Common myeloid progenitor, CD34-positive (primary cell): ENCODE measurements around the gene FAM171A1.

Experiments
- CTCF ChIA-PET: fragments of 350-600 bp; sonication (Branson Sonifier 250); formaldehyde crosslinking; loops from one replicate; lab custom pipeline; 2021; ENCODE audit warnings: antibody characterized with exemption; lab: Charles Lee
- POLR2A ChIA-PET: fragments of 350-600 bp; sonication (Branson Sonifier 250); formaldehyde crosslinking; loops from one replicate; lab custom pipeline; 2021; ENCODE audit warnings: antibody characterized with exemption; lab: Charles Lee
- DNase-seq, 3 donors: peaks; one replicate each; pipeline versions ENCODE4 v3.0.0 to v3.0.0-alpha.2; 2013
- H3K27ac ChIP-seq, 2 experiments: 1 replicate in 1 of 2; 2 replicates in 1 of 2; pipeline ENCODE4 v1.7.0; 2013; ENCODE audit warnings: inconsistent platforms in 2 of 2, low read length in 2 of 2, mild to moderate bottlenecking in 2 of 2, low read depth in 1 of 2, moderate library complexity in 1 of 2; ENCODE audit not compliant: severe bottlenecking in 2 of 2, insufficient read depth in 1 of 2, poor library complexity in 1 of 2
- H3K27me3 ChIP-seq, 5 experiments: replicated peaks in 2 of 5; 1 replicate in 3 of 5; 2 replicates in 2 of 5; pipeline versions ENCODE4 v1.6.1 to v1.7.0; 2013; ENCODE audit warnings: low read length in 4 of 5, mild to moderate bottlenecking in 2 of 5, moderate library complexity in 2 of 5, inconsistent platforms in 1 of 5; ENCODE audit not compliant: insufficient read depth in 5 of 5, control insufficient read depth in 4 of 5
- H3K36me3 ChIP-seq, 4 experiments: 1 replicate in 2 of 4; 2 replicates in 2 of 4; pipeline versions ENCODE4 v1.6.1 to v1.7.0; 2013; ENCODE audit warnings: low read length in 3 of 4, control low read depth in 1 of 4, mild to moderate bottlenecking in 1 of 4; ENCODE audit not compliant: control insufficient read depth in 4 of 4, insufficient read depth in 4 of 4
- H3K4me1 ChIP-seq, 4 experiments: 1 replicate in 3 of 4; 2 replicates in 1 of 4; pipeline versions ENCODE4 v1.6.1 to v1.7.1; 2013; ENCODE audit warnings: low read length in 3 of 4, mild to moderate bottlenecking in 3 of 4, control low read depth in 1 of 4, inconsistent platforms in 1 of 4, moderate library complexity in 1 of 4; ENCODE audit not compliant: control insufficient read depth in 4 of 4, insufficient read depth in 4 of 4; ENCODE audit errors: control extremely low read depth in 1 of 4
- H3K4me3 ChIP-seq, 7 experiments: 1 replicate in 4 of 7; 2 replicates in 3 of 7; pipeline versions ENCODE4 v1.5.1 to v1.7.0; 2013; ENCODE audit warnings: mild to moderate bottlenecking in 7 of 7, low read length in 6 of 7, moderate library complexity in 6 of 7, inconsistent platforms in 2 of 7, low read depth in 2 of 7, control low read depth in 1 of 7; ENCODE audit not compliant: insufficient read depth in 4 of 7, control insufficient read depth in 1 of 7; ENCODE audit errors: extremely low read depth in 1 of 7
- H3K9me3 ChIP-seq, 5 experiments: 1 replicate in 4 of 5; 2 replicates in 1 of 5; pipeline versions ENCODE4 v1.6.1 to v1.7.1; 2013; ENCODE audit warnings: low read length in 4 of 5, mild to moderate bottlenecking in 2 of 5, inconsistent platforms in 1 of 5, low read depth in 1 of 5, moderate library complexity in 1 of 5; ENCODE audit not compliant: control insufficient read depth in 4 of 5, insufficient read depth in 2 of 5; ENCODE audit errors: control extremely low read depth in 1 of 5
- WGBS: methylation state at CpG from one replicate; pipeline ENCODE4 v1.1.5; 2013; ENCODE audit not compliant: insufficient coverage; 5-methylcytosine and 5-hydroxymethylcytosine counted together

Gene FAM171A1

GRCh38 chr10:15346440-15347141 lies 24.5 kb downstream of the FAM171A1 start:
- Histone ChIP-seq H3K4me3 (no peak overlapping the region), H3K4me1 (peaks cover 0 to 5% (median 0%) of the 10 kb centered on the region in 4 experiments), H3K36me3 (no peaks in the 10 kb centered on the region), H3K27ac (no peak overlapping the region), H3K9me3 (no peaks in the 10 kb centered on the region), H3K27me3 (peaks cover 2 to 41% (median 11%) of the 10 kb centered on the region in 5 experiments)
- WGBS, result 76% methylated on average over 4 of the region's 8 CpGs
- CTCF ChIA-PET, result no interaction called here
- DNase-seq, result no peak
- POLR2A ChIA-PET, result no interaction called here

GRCh38 chr10:15345450-15345849 lies 25.6 kb downstream of the FAM171A1 start:
- CTCF ChIA-PET, result interaction anchor here (1.5 kb wide), 1 partner anchor 17 kb away, joined by 3 read pairs; no protein-coding TSS in a partner anchor

GRCh38 chr10:15344876-15345285 lies 26.2 kb downstream of the FAM171A1 start:
- peaks cover 0 to 5% (median 0%) of the 10 kb centered on the region in 4 experiments for H3K4me1 ChIP-seq
- peak; percentile 60 to 70 (median 62) for DNase-seq
- H3K9me3 ChIP-seq, result no peaks in the 10 kb centered on the region
- no peaks in the 10 kb centered on the region for H3K36me3 ChIP-seq
- H3K27ac ChIP-seq, result no peak overlapping the region
- ChIA-PET CTCF (interaction anchor here (1.5 kb wide), 1 partner anchor 16 kb away, joined by 3 read pairs; no protein-coding TSS in a partner anchor), POLR2A (no interaction called here)
- WGBS, result 50% methylated on average over 5 of the region's 8 CpGs
- peaks cover 2 to 47% (median 11%) of the 10 kb centered on the region in 5 experiments for H3K27me3 ChIP-seq
- H3K4me3 ChIP-seq, result no peak overlapping the region

More at GRCh38 chr10:15345450-15345849, 25.6 kb downstream of the FAM171A1 start:
- POLR2A ChIA-PET, result no interaction called here
- Histone ChIP-seq H3K9me3 (no peaks in the 10 kb centered on the region), H3K36me3 (no peaks in the 10 kb centered on the region), H3K4me3 (no peak overlapping the region), H3K27ac (no peak overlapping the region), H3K4me1 (peaks cover 0 to 5% (median 0%) of the 10 kb centered on the region in 4 experiments), H3K27me3 (peaks cover 2 to 47% (median 11%) of the 10 kb centered on the region in 5 experiments)
- no peak for DNase-seq
- 86% methylated on average over 4 of the region's 5 CpGs for WGBS

GRCh38 chr10:15344256-15344875 lies 26.7 kb downstream of the FAM171A1 start:
- Histone ChIP-seq H3K27me3 (peaks cover 2 to 43% (median 11%) of the 10 kb centered on the region in 5 experiments), H3K27ac (no peak overlapping the region), H3K9me3 (no peaks in the 10 kb centered on the region), H3K36me3 (no peaks in the 10 kb centered on the region), H3K4me3 (no peak overlapping the region), H3K4me1 (peaks cover 0 to 5% (median 0%) of the 10 kb centered on the region in 4 experiments)
- CTCF ChIA-PET, result interaction anchor here (1.5 kb wide), 1 partner anchor 16 kb away, joined by 3 read pairs; no protein-coding TSS in a partner anchor
- WGBS, result 96% methylated on average over 3 of the region's 4 CpGs
- POLR2A ChIA-PET, result no interaction called here
- no peak for DNase-seq

- WGBS, result 97% methylated on average over 3 of the region's 3 CpGs
- Histone ChIP-seq H3K27ac (no peak overlapping the region), H3K27me3 (peaks cover 0 to 35% (median 7%) of the 10 kb centered on the region in 5 experiments), H3K9me3 (no peaks in the 10 kb centered on the region), H3K4me1 (peaks cover 0 to 5% (median 0%) of the 10 kb centered on the region in 4 experiments), H3K36me3 (no peaks in the 10 kb centered on the region), H3K4me3 (no peak overlapping the region)
- ChIA-PET CTCF (no interaction called here), POLR2A (no interaction called here)
- no peak for DNase-seq
Observed at GRCh38 chr10:15342970-15343369, 28.1 kb downstream of the FAM171A1 start.

- no peaks in the 10 kb centered on the region for H3K9me3 ChIP-seq
- no peak for DNase-seq
- H3K36me3 ChIP-seq, result no peaks in the 10 kb centered on the region
- POLR2A ChIA-PET, result interaction anchor here (0.7 kb wide), 1 partner anchor 437 kb away, joined by 3 read pairs; no protein-coding TSS in a partner anchor
- H3K4me3 ChIP-seq, result no peak overlapping the region
- CTCF ChIA-PET, result interaction anchor here (1.2 kb wide), 1 partner anchor 9 kb away, joined by 3 read pairs; no protein-coding TSS in a partner anchor
- peaks cover 0 to 5% (median 0%) of the 10 kb centered on the region in 4 experiments for H3K4me1 ChIP-seq
- WGBS, result 51% methylated on average over 6 of the region's 7 CpGs
- H3K27ac ChIP-seq, result no peak overlapping the region
- peaks cover 0 to 33% (median 7%) of the 10 kb centered on the region in 5 experiments for H3K27me3 ChIP-seq
Observed at GRCh38 chr10:15341502-15342128, 29.5 kb downstream of the FAM171A1 start.
